Activated T-helper 9 cell treated with anti-CD3 and anti-CD28 coated beads, Interleukin-2, amount 50 U/mL, for 16 hours (primary cell): Measurements from ENCODE around the gene CAPSL.
"Not testable (repeated sequence)": the region's sequence is repeated elsewhere in the genome, so short reads cannot be mapped to it uniquely, and the experiment has no call there.

ENCODE experiments used
- DNase-seq: peaks from one replicate; pipeline ENCODE4 v3.0.0-alpha.2; 2020; ENCODE audit warnings: low read depth

The CAPSL gene

GRCh38 chr5:35904443-35905132, 33.8 kb downstream of the CAPSL start:
- DNase-seq, result no peak

GRCh38 chr5:35903631-35904203, 34.7 kb downstream of the CAPSL start:
- DNase-seq, result no peak

GRCh38 chr5:35902046-35902672, 36.3 kb downstream of the CAPSL start:
- DNase-seq, result no peak

GRCh38 chr5:35900972-35901695, 37.3 kb downstream of the CAPSL start:
- no peak for DNase-seq

GRCh38 chr5:35899800-35900199, 38.6 kb downstream of the CAPSL start:
- no peak for DNase-seq

- DNase-seq, result no peak
Observed at GRCh38 chr5:35898952-35899660, 39.3 kb downstream of the CAPSL start.

- DNase-seq, result no peak
Observed at GRCh38 chr5:35894131-35894530, 44.3 kb downstream of the CAPSL start.

GRCh38 chr5:35892799-35893198, 45.6 kb downstream of the CAPSL start:
- not testable (repeated sequence) for DNase-seq

GRCh38 chr5:35890021-35891020, 48.1 kb downstream of the CAPSL start:
- DNase-seq, result no peak

- no peak for DNase-seq
Observed at GRCh38 chr5:35887321-35888100, 50.9 kb downstream of the CAPSL start.

- no peak for DNase-seq
Observed at GRCh38 chr5:35886381-35886780, 52.0 kb downstream of the CAPSL start.

GRCh38 chr5:35884773-35885172, 53.6 kb downstream of the CAPSL start:
- no peak for DNase-seq

- DNase-seq, result no peak
Observed at GRCh38 chr5:35884191-35884769, 54.1 kb downstream of the CAPSL start.

GRCh38 chr5:35881758-35882157, 56.7 kb downstream of the CAPSL start:
- DNase-seq, result no peak

- no peak for DNase-seq
Observed at GRCh38 chr5:35880156-35880555, 58.3 kb downstream of the CAPSL start.

GRCh38 chr5:35879649-35880048, 58.8 kb downstream of the CAPSL start:
- no peak for DNase-seq

- no peak for DNase-seq
Observed at GRCh38 chr5:35879096-35879495, 59.3 kb downstream of the CAPSL start.

GRCh38 chr5:35878079-35878478, 60.3 kb downstream of the CAPSL start:
- DNase-seq, result no peak

GRCh38 chr5:35877655-35878054, 60.8 kb downstream of the CAPSL start:
- no peak for DNase-seq

- DNase-seq, result no peak
Observed at GRCh38 chr5:35876922-35877321, 61.5 kb downstream of the CAPSL start.
